NB4 (cell line): ENCODE measurements around the gene ZNF678.
"Not testable (repeated sequence)": the region's sequence is repeated elsewhere in the genome, so short reads cannot be mapped to it uniquely, and the experiment has no call there.

Experiments used
- DNase-seq: peaks from one replicate; pipeline ENCODE4 v3.0.0; 2010; ENCODE audit warnings: low read depth
- H3K4me3 ChIP-seq: one replicate; pipeline ENCODE4 v1.5.1; 2011; ENCODE audit warnings: mild to moderate bottlenecking, low read depth, low read length, moderate library complexity
- CTCF ChIP-seq: IDR thresholded peaks from one replicate; pipeline ENCODE4 v1.5.1; 2012; ENCODE audit warnings: low read depth, low read length
- MYC ChIP-seq: IDR thresholded peaks from 2 replicates; pipeline ENCODE4 v1.6.1; 2011; ENCODE audit warnings: low read depth, low read length
- POLR2A ChIP-seq: IDR thresholded peaks from 2 replicates; pipeline ENCODE4 v1.6.1; 2011; ENCODE audit warnings: mild to moderate bottlenecking; ENCODE audit not compliant: insufficient read length; ENCODE audit errors: extremely low read depth
- TF ChIP-seq, protein P1 (sequence below): IDR thresholded peaks from 2 replicates; pipeline ENCODE4 v1.6.1; 2011; ENCODE audit warnings: low read depth, low read length

Gene ZNF678

GRCh38 chr1:227707846-227708245, 144.5 kb downstream of the ZNF678 start:
- no peak for DNase-seq
- H3K4me3 ChIP-seq = no peak overlapping the region
- TF ChIP-seq, protein P1, sequence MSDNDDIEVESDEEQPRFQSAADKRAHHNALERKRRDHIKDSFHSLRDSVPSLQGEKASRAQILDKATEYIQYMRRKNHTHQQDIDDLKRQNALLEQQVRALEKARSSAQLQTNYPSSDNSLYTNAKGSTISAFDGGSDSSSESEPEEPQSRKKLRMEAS = no peak
- TF ChIP-seq MYC = no peak

DNA sequence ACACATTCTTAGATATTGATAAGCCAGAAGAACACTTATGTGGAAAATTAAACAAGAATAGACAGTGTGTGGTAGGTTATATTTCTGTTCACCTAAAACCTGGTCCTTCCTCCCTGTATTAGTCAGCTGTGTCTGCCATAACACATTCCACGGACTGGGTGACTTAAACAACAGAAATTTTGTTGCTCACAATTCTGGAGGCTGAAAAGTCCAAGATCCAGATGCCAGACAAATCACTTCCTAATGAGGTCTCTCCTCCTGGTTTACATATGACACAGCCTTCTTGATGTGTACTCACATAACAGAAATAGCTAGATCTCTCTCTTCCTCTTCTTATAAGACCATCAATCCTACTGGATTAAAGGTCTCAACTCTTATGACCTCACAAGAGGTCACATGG, 146.1 kb downstream of the ZNF678 start:
- no peak for DNase-seq
- TF ChIP-seq MYC = no peak
- TF ChIP-seq POLR2A = no peak
- no peak for TF ChIP-seq CTCF
- TF ChIP-seq, protein P1 = no peak
- H3K4me3 ChIP-seq = no peak overlapping the region

GRCh38 chr1:227710474-227710873, 147.1 kb downstream of the ZNF678 start:
- H3K4me3 ChIP-seq, DNase-seq: not testable (repeated sequence)

- TF ChIP-seq CTCF (no peak), MYC (no peak), POLR2A (no peak)
- TF ChIP-seq, protein P1 = no peak
- no peak for DNase-seq
- no peak overlapping the region for H3K4me3 ChIP-seq
Observed at GRCh38 chr1:227712648-227713047, 149.3 kb downstream of the ZNF678 start.

DNA sequence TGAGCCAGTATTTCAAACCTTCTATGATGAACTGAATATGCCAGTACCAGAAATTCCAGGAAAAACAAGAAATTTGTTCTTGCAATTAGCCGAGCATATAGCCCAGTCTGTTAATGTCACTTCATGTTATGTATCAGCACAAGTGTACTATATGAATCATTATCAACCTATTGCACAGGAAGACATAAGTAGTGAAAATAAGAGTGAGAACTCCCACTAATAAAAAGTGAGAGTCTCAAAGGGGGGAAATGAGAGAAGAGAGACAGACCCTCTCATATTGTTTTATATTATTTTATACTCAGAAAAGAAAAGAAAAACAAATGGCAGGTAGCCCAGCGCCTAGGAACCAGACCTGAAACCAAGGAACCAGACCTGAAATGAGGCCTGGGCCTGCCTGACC, 155.6 kb downstream of the ZNF678 start:
- H3K4me3 ChIP-seq = no peak overlapping the region
- no peak for DNase-seq
- TF ChIP-seq MYC = no peak
- TF ChIP-seq, protein P1 = no peak
- TF ChIP-seq POLR2A = no peak
- TF ChIP-seq CTCF = no peak

- no peak for DNase-seq
- TF ChIP-seq POLR2A (no peak), MYC (no peak), CTCF (no peak)
- TF ChIP-seq, protein P1 = no peak
Observed at GRCh38 chr1:227723474-227723873, 160.1 kb downstream of the ZNF678 start.

GRCh38 chr1:227725046-227725445, 161.7 kb downstream of the ZNF678 start:
- H3K4me3 ChIP-seq = no peak overlapping the region
- TF ChIP-seq CTCF (no peak), POLR2A (no peak), MYC (no peak)
- TF ChIP-seq, protein P1 = no peak
- no peak for DNase-seq

More at GRCh38 chr1:227723474-227723873, 160.1 kb downstream of the ZNF678 start:
- no peak overlapping the region for H3K4me3 ChIP-seq
